ENCODE measurements around the gene SLC26A1. TPM values are rescaled to one million over a fixed set of nuclear protein-coding genes. Genes with fewer than 3 reads are reported as not detected.
A peak's percentile ranks its signal among the peaks of the same experiment; 100 is the strongest.

SLC26A1 gene
- polyA plus RNA-seq, 1 donor (not counting 4 experiments of a cell fraction or from before 2014, with no cell fraction given): not detected

DNA sequence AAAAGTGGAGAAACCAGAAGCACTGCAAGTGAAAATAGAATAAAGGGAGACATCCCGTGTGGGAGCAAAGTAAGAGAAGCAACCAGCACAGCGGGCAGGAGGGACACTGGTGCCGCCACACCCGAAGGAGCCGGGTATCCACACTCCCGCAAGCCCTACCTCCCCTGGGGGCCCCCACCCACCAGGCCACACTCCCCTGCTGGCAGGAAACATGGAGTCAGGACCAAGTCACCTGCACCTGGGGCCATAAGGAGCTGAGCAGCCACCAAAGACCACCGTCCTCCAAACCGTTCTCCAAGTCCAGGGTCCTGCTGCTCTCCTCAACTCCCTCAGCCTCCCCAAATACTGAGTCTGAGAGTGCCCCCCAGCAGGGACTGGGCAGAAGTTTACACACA lies 48.7 kb upstream of the SLC26A1 start:
- Histone ChIP-seq H3K9ac (ENCODE audit: control insufficient read depth, extremely low read depth, insufficient read depth, low read length) (peak overlapping the region; percentile 28), H3K36me3 (ENCODE audit: control insufficient read depth in 2 of 2, extremely low read depth in 1 of 2, insufficient read depth in 2 of 2, low read length in 2 of 2) (no peaks in the 10 kb centered on the region), H2AFZ (ENCODE audit: control insufficient read depth, low read length) (no peak overlapping the region), H3K9me1 (ENCODE audit: control insufficient read depth, extremely low read depth, insufficient read depth, low read length) (no peaks in the 10 kb centered on the region), H3K4me1 (ENCODE audit: control insufficient read depth, extremely low read depth, insufficient read depth, low read length) (peaks cover 35% of the 10 kb centered on the region), H3K27ac (ENCODE audit: control insufficient read depth, insufficient read depth, low read length) (no peak overlapping the region), H3K9me3 (ENCODE audit: control insufficient read depth, low read depth, low read length) (no peaks in the 10 kb centered on the region), H3K27me3 (ENCODE audit: control insufficient read depth, extremely low read depth, insufficient read depth, low read length) (peaks cover 18% of the 10 kb centered on the region), H3K4me2 (ENCODE audit: control insufficient read depth, extremely low read depth, insufficient read depth, low read depth, low read length) (peak overlapping the region; percentile 83), H3K4me3 (ENCODE audit: control insufficient read depth in 2 of 3, extremely low read depth in 1 of 3, insufficient read depth in 2 of 3, low read depth in 1 of 3, low read length in 3 of 3) (peak overlapping the region in 2 of 3 experiments; percentile 15 to 46), H3K79me2 (ENCODE audit: control insufficient read depth, insufficient read depth, low read length) (no peaks in the 10 kb centered on the region), H4K20me1 (ENCODE audit: control insufficient read depth, extremely low read depth, insufficient read depth, low read length) (no peaks in the 10 kb centered on the region)
- dilution Hi-C loops (cut with MboI; ENCODE audit: extremely low pct_ligation_motif_present, low sequenced_read_pairs): no loop called here
- TF ChIP-seq, protein P1, sequence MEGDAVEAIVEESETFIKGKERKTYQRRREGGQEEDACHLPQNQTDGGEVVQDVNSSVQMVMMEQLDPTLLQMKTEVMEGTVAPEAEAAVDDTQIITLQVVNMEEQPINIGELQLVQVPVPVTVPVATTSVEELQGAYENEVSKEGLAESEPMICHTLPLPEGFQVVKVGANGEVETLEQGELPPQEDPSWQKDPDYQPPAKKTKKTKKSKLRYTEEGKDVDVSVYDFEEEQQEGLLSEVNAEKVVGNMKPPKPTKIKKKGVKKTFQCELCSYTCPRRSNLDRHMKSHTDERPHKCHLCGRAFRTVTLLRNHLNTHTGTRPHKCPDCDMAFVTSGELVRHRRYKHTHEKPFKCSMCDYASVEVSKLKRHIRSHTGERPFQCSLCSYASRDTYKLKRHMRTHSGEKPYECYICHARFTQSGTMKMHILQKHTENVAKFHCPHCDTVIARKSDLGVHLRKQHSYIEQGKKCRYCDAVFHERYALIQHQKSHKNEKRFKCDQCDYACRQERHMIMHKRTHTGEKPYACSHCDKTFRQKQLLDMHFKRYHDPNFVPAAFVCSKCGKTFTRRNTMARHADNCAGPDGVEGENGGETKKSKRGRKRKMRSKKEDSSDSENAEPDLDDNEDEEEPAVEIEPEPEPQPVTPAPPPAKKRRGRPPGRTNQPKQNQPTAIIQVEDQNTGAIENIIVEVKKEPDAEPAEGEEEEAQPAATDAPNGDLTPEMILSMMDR (optimal IDR thresholded peaks at IDR 0.05 in 1 of 3, IDR thresholded peaks at IDR 0.05 in 1 of 3, conservative IDR thresholded peaks at IDR 0.05 in 1 of 3; ENCODE audit: extremely low read depth in 1 of 3, insufficient read depth in 2 of 3, low read length in 3 of 3): no peak
- no peak for TF ChIP-seq EZH2 (IDR thresholded peaks at IDR 0.05; ENCODE audit: low read length)
- no peak for FAIRE-seq
- no peak for DNase-seq (ENCODE audit: low read depth, low spot score)

DNA sequence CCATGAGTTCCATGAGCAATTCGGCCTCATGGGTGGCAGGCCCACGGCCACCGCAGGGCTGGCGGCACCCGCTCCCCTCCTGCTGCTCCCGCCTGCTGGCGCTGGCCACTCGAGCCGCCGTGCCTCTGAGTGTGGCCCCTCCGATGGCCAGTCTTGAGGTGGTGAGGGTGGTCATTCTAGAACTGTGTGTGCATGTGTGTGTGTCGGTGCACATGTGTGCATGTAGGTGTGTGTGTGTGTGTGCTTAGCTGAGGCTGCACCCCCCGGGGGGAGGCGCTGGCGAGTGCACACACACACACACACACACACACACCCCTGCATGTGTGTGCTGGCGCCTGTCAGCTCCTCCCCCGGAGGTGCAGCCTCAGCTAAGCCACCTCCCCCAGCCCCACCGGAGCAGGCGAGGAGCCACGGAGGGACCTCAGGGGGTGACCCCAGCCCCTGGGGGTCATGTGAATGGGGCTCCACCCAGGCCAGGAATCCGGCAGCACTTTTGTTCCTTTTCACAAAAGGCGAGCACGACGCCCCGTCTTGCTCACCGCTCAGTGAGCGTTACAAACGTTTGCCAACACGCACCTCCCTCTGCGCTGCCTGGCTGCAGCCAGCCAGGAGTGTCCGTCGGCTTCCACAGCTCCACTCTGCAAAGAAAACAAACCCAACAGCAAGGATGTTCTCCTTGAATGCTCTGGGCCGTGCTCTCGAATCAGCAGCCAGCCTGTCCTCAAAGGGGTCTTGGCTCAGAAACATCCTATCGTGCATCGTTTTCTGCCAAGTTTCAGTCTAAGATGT lies 48.1 kb upstream of the SLC26A1 start:
- Histone ChIP-seq H3K9me3 (ENCODE audit: control insufficient read depth, low read depth, low read length) (no peaks in the 10 kb centered on the region), H3K27ac (ENCODE audit: control insufficient read depth, insufficient read depth, low read length) (no peak overlapping the region), H3K4me3 (ENCODE audit: control insufficient read depth in 2 of 3, extremely low read depth in 1 of 3, insufficient read depth in 2 of 3, low read depth in 1 of 3, low read length in 3 of 3) (peak overlapping the region in 2 of 3 experiments; percentile 15 to 46), H3K9me1 (ENCODE audit: control insufficient read depth, extremely low read depth, insufficient read depth, low read length) (no peaks in the 10 kb centered on the region), H3K4me1 (ENCODE audit: control insufficient read depth, extremely low read depth, insufficient read depth, low read length) (peaks cover 32% of the 10 kb centered on the region), H3K27me3 (ENCODE audit: control insufficient read depth, extremely low read depth, insufficient read depth, low read length) (peaks cover 18% of the 10 kb centered on the region), H3K36me3 (ENCODE audit: control insufficient read depth in 2 of 2, extremely low read depth in 1 of 2, insufficient read depth in 2 of 2, low read length in 2 of 2) (no peaks in the 10 kb centered on the region), H3K79me2 (ENCODE audit: control insufficient read depth, insufficient read depth, low read length) (no peaks in the 10 kb centered on the region), H3K9ac (ENCODE audit: control insufficient read depth, extremely low read depth, insufficient read depth, low read length) (peak overlapping the region; percentile 28), H3K4me2 (ENCODE audit: control insufficient read depth, extremely low read depth, insufficient read depth, low read depth, low read length) (peak overlapping the region; percentile 83), H2AFZ (ENCODE audit: control insufficient read depth, low read length) (peak overlapping the region; percentile 46), H4K20me1 (ENCODE audit: control insufficient read depth, extremely low read depth, insufficient read depth, low read length) (no peaks in the 10 kb centered on the region)
- dilution Hi-C loops (cut with MboI; ENCODE audit: extremely low pct_ligation_motif_present, low sequenced_read_pairs): no loop called here
- DNase-seq (ENCODE audit: low read depth, low spot score) (no peak), FAIRE-seq (no peak)
- TF ChIP-seq, protein P1 (optimal IDR thresholded peaks at IDR 0.05 in 1 of 3, IDR thresholded peaks at IDR 0.05 in 1 of 3, conservative IDR thresholded peaks at IDR 0.05 in 1 of 3; ENCODE audit: extremely low read depth in 1 of 3, insufficient read depth in 2 of 3, low read length in 3 of 3): no peak
- TF ChIP-seq EZH2 (IDR thresholded peaks at IDR 0.05; ENCODE audit: low read length): no peak
